ENCODE data around the gene BTC.

- TF ChIP-seq, protein P1, sequence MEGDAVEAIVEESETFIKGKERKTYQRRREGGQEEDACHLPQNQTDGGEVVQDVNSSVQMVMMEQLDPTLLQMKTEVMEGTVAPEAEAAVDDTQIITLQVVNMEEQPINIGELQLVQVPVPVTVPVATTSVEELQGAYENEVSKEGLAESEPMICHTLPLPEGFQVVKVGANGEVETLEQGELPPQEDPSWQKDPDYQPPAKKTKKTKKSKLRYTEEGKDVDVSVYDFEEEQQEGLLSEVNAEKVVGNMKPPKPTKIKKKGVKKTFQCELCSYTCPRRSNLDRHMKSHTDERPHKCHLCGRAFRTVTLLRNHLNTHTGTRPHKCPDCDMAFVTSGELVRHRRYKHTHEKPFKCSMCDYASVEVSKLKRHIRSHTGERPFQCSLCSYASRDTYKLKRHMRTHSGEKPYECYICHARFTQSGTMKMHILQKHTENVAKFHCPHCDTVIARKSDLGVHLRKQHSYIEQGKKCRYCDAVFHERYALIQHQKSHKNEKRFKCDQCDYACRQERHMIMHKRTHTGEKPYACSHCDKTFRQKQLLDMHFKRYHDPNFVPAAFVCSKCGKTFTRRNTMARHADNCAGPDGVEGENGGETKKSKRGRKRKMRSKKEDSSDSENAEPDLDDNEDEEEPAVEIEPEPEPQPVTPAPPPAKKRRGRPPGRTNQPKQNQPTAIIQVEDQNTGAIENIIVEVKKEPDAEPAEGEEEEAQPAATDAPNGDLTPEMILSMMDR (IDR thresholded peaks at IDR 0.05 in 4 of 5, conservative IDR thresholded peaks at IDR 0.05 in 1 of 5), result no peak
- no peak for TF ChIP-seq POLR2A (IDR thresholded peaks at IDR 0.05)
Observed at GRCh38 chr4:74733756-74734155, 60.6 kb downstream of the BTC start.
